Endothelial cell of umbilical vein (primary cell): ENCODE measurements around the gene HYDIN. TPM values are rescaled to one million over a fixed set of nuclear protein-coding genes. Genes with fewer than 3 reads are reported as not detected.

Experiments
- BruUV-seq: library from RNA; stranded (reverse); fragments of 400-500 nt; replicated peaks from 2 replicates; lab custom pipeline; 2021; lab: Mats Ljungman, UMichigan
- CTCF ChIA-PET: fragments of 300-600, 350-600 bp; sonication (Branson Sonifier 250); formaldehyde crosslinking; loops from one replicate; lab custom pipeline; 2021; ENCODE audit warnings: antibody characterized with exemption, inconsistent platforms; lab: Charles Lee
- POLR2A ChIA-PET: fragments of 300-600, 350-600 bp; sonication (Branson Sonifier 250); formaldehyde crosslinking; loops from one replicate; lab custom pipeline; 2021; ENCODE audit warnings: antibody characterized with exemption, inconsistent platforms; lab: Charles Lee
- DNase-seq: peaks from one replicate; pipeline ENCODE4 v3.0.0-alpha.2; 2011; ENCODE audit warnings: low read depth, low spot score
- FAIRE-seq: peaks from 2 replicates; lab custom pipeline; 2011; peaks lifted over from hg19 to GRCh38; lab: Jason Lieb, UNC
- H2AFZ ChIP-seq: 2 replicates; pipeline ENCODE4 v1.6.0; 2012; ENCODE audit warnings: low read depth, low read length, control low read depth, inconsistent platforms
- H3K27ac ChIP-seq: 2 replicates; pipeline ENCODE4 v1.5.1; 2011; ENCODE audit warnings: low read depth, mild to moderate bottlenecking, control low read depth, low read length, moderate library complexity; ENCODE audit not compliant: insufficient read depth
- H3K27me3 ChIP-seq, 2 experiments: 2 replicates each; pipeline versions ENCODE4 v1.6.0 to v1.6.1; 2011; ENCODE audit warnings: low read length in 2 of 2, mixed read lengths in 1 of 2; ENCODE audit not compliant: control insufficient read depth in 2 of 2, insufficient read depth in 2 of 2
- H3K36me3 ChIP-seq, 2 experiments: 2 replicates in 1 of 2; 3 replicates in 1 of 2; pipeline ENCODE4 v1.5.1; 2011; ENCODE audit warnings: low read length in 2 of 2, mild to moderate bottlenecking in 1 of 2, moderate library complexity in 1 of 2; ENCODE audit not compliant: control insufficient read depth in 2 of 2, insufficient read depth in 2 of 2; ENCODE audit errors: extremely low read depth in 1 of 2
- H3K4me1 ChIP-seq: 3 replicates; pipeline ENCODE4 v1.5.1; 2011; ENCODE audit warnings: mild to moderate bottlenecking, low read length; ENCODE audit not compliant: control insufficient read depth, insufficient read depth; ENCODE audit errors: extremely low read depth
- H3K4me2 ChIP-seq: 2 replicates; pipeline ENCODE4 v1.6.1; 2011; ENCODE audit warnings: low read length, control low read depth, mixed read lengths; ENCODE audit not compliant: insufficient read depth
- H3K4me3 ChIP-seq, 3 experiments: fragments of 200-600 bp in 1 of 3; sonication (generic), shearing (Covaris generic) in 1 of 3; replicated peaks in 1 of 3; 2 replicates each; pipeline ENCODE4 v1.5.1; 2011 to 2016; ENCODE audit warnings: control low read depth in 3 of 3, low read length in 3 of 3, mild to moderate bottlenecking in 2 of 3, inconsistent platforms in 1 of 3, low read depth in 1 of 3, moderate library complexity in 1 of 3; ENCODE audit not compliant: insufficient read depth in 1 of 3
- H3K79me2 ChIP-seq: 2 replicates; pipeline ENCODE4 v1.6.0; 2012; ENCODE audit warnings: low read length, inconsistent platforms; ENCODE audit not compliant: control insufficient read depth, insufficient read depth
- H3K9ac ChIP-seq: replicated peaks from 2 replicates; pipeline ENCODE3; 2011; ENCODE audit warnings: low read length, control low read depth; ENCODE audit not compliant: insufficient read depth; ENCODE audit errors: extremely low read depth
- H3K9me1 ChIP-seq: replicated peaks from 3 replicates; pipeline ENCODE4 v1.6.0; 2011; ENCODE audit warnings: mild to moderate bottlenecking, low read length; ENCODE audit not compliant: control insufficient read depth, insufficient read depth; ENCODE audit errors: extremely low read depth
- H3K9me3 ChIP-seq: replicated peaks from 2 replicates; pipeline ENCODE4 v1.5.1; 2012; ENCODE audit warnings: low read length, inconsistent platforms; ENCODE audit not compliant: control insufficient read depth, insufficient read depth
- H4K20me1 ChIP-seq: replicated peaks from 2 replicates; pipeline ENCODE3; 2011; ENCODE audit warnings: mild to moderate bottlenecking, low read length; ENCODE audit not compliant: control insufficient read depth, insufficient read depth; ENCODE audit errors: extremely low read depth
- CTCF ChIP-seq, 2 donors: IDR thresholded peaks; 1 replicate in 1 of 2; 2 replicates in 1 of 2; pipeline ENCODE4 v1.5.1; 2011; ENCODE audit warnings: low read length in 2 of 2, mild to moderate bottlenecking in 2 of 2, moderate library complexity in 2 of 2, control low read depth in 1 of 2, inconsistent platforms in 1 of 2, low read depth in 1 of 2; ENCODE audit not compliant: insufficient read depth in 1 of 2; ENCODE audit errors: extremely low read depth in 1 of 2
- EZH2 ChIP-seq: IDR thresholded peaks from 2 replicates; pipeline ENCODE4 v1.6.1; 2012; ENCODE audit warnings: borderline replicate concordance, low read depth, mild to moderate bottlenecking, moderate library complexity, low read length, inconsistent platforms; ENCODE audit not compliant: severe bottlenecking
- FOS ChIP-seq: IDR thresholded peaks from 2 replicates; pipeline ENCODE4 v1.6.1; 2011; ENCODE audit warnings: mild to moderate bottlenecking, low read length, moderate library complexity, borderline replicate concordance; ENCODE audit not compliant: insufficient read depth
- GATA2 ChIP-seq: IDR thresholded peaks from 2 replicates; pipeline ENCODE4 v1.7.0; 2011; ENCODE audit warnings: low read depth, mild to moderate bottlenecking, moderate library complexity, mixed read lengths, low read length; ENCODE audit not compliant: insufficient read length, insufficient read depth
- JUN ChIP-seq: IDR thresholded peaks from 2 replicates; pipeline ENCODE4 v1.6.1; 2011; ENCODE audit warnings: borderline replicate concordance, low read depth; ENCODE audit not compliant: insufficient read length, insufficient read depth
- MAX ChIP-seq: IDR thresholded peaks from 2 replicates; pipeline ENCODE4 v1.6.1; 2011; ENCODE audit not compliant: insufficient read depth, insufficient read length
- MYC ChIP-seq: IDR thresholded peaks from one replicate; pipeline ENCODE4 v1.6.1; 2011; ENCODE audit warnings: mild to moderate bottlenecking, low read depth, low read length
- POLR2A ChIP-seq: IDR thresholded peaks from 2 replicates; pipeline ENCODE4 v1.6.1; 2012; ENCODE audit warnings: low read depth, mild to moderate bottlenecking, control low read depth, low read length
- dilution Hi-C: fragments of 300-500 bp; cut with MboI; formaldehyde crosslinking; loops from one replicate; pipeline ENCODE4 v1.15.0; 2019; ENCODE audit warnings: low sequenced_read_pairs; ENCODE audit not compliant: extremely low pct_ligation_motif_present
- intact Hi-C: fragments of 100-400 bp; cut with micrococcal nuclease; formaldehyde crosslinking; loops from one replicate; pipeline ENCODE4 v1.10.0; 2022
- polyA plus RNA-seq, 4 experiments: library from polyadenylated mRNA; depleted of rRNA in 3 of 4; stranded (reverse) in 3 of 4; unstranded in 1 of 4; fragments of >200 nt; gene quantifications; 2 replicates each; pipeline versions ENCODE4 v1.2.1 to v1.2.3, GENCODE V29; 2011 to 2012; ENCODE audit warnings: missing spikeins in 1 of 4
- total RNA-seq: library from RNA; stranded (reverse); gene quantifications from 2 replicates; pipeline ENCODE4 v1.2.3, GENCODE V29; 2021

The HYDIN gene
- total and polyA plus RNA-seq, 2 donors (not counting 3 experiments of a cell fraction or from before 2014, with no cell fraction given): not detected

GRCh38 chr16:70759666-70760065 is 470.9 kb downstream of the HYDIN start:
- no peaks in the 10 kb centered on the region for H4K20me1 ChIP-seq
- no TSS peak for BruUV-seq
- H3K9me1 ChIP-seq: no peaks in the 10 kb centered on the region
- no peak overlapping the region for H3K9ac ChIP-seq
- dilution Hi-C loops (no loop called here), intact Hi-C loops (no loop called here)
- H3K27ac ChIP-seq: no peak overlapping the region
- CTCF ChIA-PET: interaction anchor here (1.6 to 2.2 kb wide), 2 partner anchors 9 to 80 kb away, joined by 7 to 8 read pairs; no protein-coding TSS in a partner anchor
- H3K4me3 ChIP-seq: no peak overlapping the region
- H3K27me3 ChIP-seq: no peaks in the 10 kb centered on the region
- H3K9me3 ChIP-seq: no peaks in the 10 kb centered on the region
- no peak for DNase-seq
- no peaks in the 10 kb centered on the region for H3K79me2 ChIP-seq
- peaks cover 0 to 9% of the 10 kb centered on the region in 2 experiments for H3K36me3 ChIP-seq
- peaks cover 3% of the 10 kb centered on the region for H3K4me1 ChIP-seq
- POLR2A ChIA-PET: no interaction called here
- H2AFZ ChIP-seq: no peak overlapping the region
- no peak for FAIRE-seq
- no peak overlapping the region for H3K4me2 ChIP-seq
- TF ChIP-seq POLR2A (no peak), FOS (no peak), JUN (no peak), MYC (no peak), CTCF (IDR thresholded peaks at IDR 0.05; ENCODE audit: extremely low read depth in 1 of 2, insufficient read depth in 1 of 2, low read depth in 1 of 2, low read length in 2 of 2) (no peak), GATA2 (no peak), MAX (no peak), EZH2 (no peak)
